ENCODE measurements around the gene GAS7. TPM values are rescaled to one million over a fixed set of nuclear protein-coding genes. Genes with fewer than 3 reads are reported as not detected.

Gene GAS7
- total RNA-seq, 2 donors from 2014 or later: 8.0 to 20.1 TPM

DNA sequence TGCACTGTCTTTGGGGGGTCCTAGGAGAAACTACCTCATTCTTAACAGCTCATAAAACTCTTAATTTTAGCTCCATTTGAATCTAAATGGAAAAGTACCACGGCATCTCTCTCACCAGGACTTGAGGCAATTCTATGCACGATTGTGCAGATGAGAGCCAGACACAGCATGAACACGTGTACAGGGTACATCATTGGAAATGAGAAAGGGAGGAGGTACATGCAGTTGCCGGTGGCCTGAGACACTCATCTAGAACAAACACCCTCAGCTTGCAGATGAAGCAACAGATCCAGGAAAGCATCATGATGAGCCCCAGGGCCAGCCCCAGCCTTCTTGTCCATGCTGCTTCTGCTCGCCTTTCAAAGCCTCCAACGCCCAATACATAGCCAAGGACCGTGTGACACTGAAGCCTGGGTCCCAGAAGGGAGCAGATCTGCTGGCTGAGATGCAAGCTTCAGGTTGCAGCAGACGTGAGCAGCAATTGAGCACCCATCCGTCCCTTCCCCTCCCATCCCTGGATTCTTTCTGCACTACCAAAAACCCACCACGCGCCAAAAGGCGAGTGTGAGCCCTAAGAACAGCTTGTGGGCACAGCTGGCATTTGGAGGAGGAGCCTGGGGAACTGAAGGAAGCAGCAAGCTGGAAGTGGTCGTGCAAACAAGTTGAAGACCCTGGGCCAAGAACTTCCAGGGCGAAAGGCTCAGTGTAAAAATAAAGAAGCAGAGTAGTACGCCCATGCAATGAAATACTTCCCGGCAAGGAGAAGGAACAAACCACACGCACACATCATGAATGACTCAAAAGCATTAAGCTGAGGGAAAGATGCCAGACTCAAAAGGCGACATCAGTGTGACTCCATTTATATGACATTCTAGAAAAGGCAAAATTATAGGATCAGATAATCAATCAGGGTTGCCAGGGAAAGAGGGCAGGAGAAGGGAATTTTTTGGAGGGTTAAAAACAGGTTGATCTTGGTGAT lies 286.0 kb downstream of the GAS7 start:
- Histone ChIP-seq H3K9me3 (no peaks in the 10 kb centered on the region), H3K27ac (no peak overlapping the region), H3K4me1 (no peaks in the 10 kb centered on the region), H3K4me3 (no peak overlapping the region), H3K36me3 (replicated peaks in 1 of 2; ENCODE audit: insufficient read depth in 1 of 2, low read depth in 2 of 2) (no peaks in the 10 kb centered on the region), H3K27me3 (no peaks in the 10 kb centered on the region)
- intact Hi-C loops (cut with DNase I): no loop called here
- ATAC-seq: no peak
- WGBS, 2 donors: 55 to 59% methylated on average over 16 to 18 of the region's 18 CpGs
- TF ChIP-seq, protein P1, sequence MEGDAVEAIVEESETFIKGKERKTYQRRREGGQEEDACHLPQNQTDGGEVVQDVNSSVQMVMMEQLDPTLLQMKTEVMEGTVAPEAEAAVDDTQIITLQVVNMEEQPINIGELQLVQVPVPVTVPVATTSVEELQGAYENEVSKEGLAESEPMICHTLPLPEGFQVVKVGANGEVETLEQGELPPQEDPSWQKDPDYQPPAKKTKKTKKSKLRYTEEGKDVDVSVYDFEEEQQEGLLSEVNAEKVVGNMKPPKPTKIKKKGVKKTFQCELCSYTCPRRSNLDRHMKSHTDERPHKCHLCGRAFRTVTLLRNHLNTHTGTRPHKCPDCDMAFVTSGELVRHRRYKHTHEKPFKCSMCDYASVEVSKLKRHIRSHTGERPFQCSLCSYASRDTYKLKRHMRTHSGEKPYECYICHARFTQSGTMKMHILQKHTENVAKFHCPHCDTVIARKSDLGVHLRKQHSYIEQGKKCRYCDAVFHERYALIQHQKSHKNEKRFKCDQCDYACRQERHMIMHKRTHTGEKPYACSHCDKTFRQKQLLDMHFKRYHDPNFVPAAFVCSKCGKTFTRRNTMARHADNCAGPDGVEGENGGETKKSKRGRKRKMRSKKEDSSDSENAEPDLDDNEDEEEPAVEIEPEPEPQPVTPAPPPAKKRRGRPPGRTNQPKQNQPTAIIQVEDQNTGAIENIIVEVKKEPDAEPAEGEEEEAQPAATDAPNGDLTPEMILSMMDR (IDR thresholded peaks at IDR 0.05): no peak
- TF ChIP-seq POLR2A (IDR thresholded peaks at IDR 0.05): no peak
- DNase-seq: no peak

DNA sequence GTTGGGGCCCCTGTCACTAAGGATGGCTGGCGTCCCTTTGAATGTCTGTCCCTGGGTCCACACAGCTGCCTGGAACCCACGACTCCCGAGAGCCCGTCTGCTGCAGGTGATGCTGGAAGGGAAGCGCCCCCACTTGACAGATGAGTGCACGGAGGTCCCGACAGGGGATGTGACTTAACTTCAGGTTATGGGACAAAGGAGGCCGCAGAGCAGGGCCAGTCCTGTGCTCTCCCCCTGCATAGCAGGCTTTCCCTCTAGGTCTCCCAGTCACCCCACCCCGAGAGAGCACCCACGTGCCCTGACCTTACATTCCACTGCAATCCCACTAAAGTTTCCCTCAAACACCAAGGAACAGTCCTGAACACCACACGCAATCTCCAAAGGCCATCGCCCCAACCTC lies 287.3 kb downstream of the GAS7 start:
- H3K27ac ChIP-seq: no peak overlapping the region
- WGBS, 2 donors: 50 to 68% methylated on average over 7 to 12 of the region's 12 CpGs
- DNase-seq (no peak), ATAC-seq (no peak)
- no peaks in the 10 kb centered on the region for H3K9me3 ChIP-seq
- TF ChIP-seq, protein P1 (IDR thresholded peaks at IDR 0.05): no peak
- no peak for TF ChIP-seq POLR2A (IDR thresholded peaks at IDR 0.05)
- H3K27me3 ChIP-seq: no peaks in the 10 kb centered on the region
- intact Hi-C loops (cut with DNase I): no loop called here
- no peak overlapping the region for H3K4me3 ChIP-seq
- H3K4me1 ChIP-seq: no peaks in the 10 kb centered on the region
- H3K36me3 ChIP-seq (replicated peaks in 1 of 2; ENCODE audit: insufficient read depth in 1 of 2, low read depth in 2 of 2): no peaks in the 10 kb centered on the region

DNA sequence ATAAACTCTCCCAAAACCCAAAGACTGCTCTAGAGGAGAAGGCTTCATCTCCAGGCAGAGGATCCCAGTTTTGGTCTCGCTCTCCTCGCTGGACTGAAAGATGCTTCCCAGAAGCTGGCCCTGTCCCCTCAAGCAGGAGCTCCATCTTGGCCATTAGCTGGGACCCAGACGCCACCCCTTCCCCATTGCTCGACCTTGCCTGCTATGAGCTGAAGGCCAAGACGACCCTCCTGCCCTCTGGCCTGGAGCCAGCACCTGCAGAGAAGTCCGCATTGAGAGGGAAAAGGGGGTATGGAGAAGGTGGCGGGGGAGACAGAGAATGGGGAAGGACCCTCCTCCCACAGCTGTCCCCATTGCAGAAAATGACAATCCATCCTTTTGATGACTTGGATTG lies 289.8 kb downstream of the GAS7 start:
- WGBS, 2 donors: 46 to 73% methylated on average over 2 to 7 of the region's 7 CpGs
- intact Hi-C loops (cut with DNase I): no loop called here
- no peaks in the 10 kb centered on the region for H3K4me1 ChIP-seq

DNA sequence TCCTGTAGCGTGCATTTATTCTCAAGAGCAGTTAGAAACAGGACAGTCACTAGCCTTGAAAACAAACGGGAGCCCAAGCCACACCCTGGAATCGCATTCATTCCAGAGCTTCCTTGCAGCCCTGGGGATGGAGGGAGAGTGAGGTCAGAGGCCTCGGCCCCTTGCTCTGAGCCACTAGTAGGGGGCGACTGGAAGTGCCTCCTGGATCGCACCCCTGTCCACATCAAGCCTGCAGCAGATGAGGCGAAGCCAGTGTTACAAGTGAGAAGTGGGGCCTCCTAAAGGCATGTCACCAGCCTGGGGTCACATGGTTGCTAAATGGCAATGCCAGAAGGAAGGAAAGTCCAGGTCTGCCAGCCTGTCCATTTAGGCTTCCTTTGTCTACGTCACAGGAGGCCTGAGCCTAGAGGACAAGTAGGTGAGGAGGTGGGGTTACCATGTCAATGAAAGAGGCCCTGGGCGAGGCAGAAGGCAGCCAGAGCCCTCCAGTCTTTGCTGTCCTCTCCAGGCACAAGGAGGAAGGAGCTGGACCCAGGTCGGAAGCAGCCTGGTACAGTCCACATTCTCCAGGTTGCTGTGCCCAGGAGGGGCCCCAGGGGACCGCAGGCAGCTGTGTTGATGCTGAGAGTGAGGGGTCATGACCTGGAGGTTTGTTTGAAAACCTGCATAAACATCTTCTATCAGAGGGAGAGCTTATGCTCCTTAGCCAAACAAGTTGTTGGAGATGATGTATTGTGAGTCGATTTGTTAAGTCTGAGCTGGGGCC lies 290.3 kb downstream of the GAS7 start:
- Histone ChIP-seq H3K4me3 (no peak overlapping the region), H3K27ac (no peak overlapping the region), H3K9me3 (no peaks in the 10 kb centered on the region), H3K4me1 (no peaks in the 10 kb centered on the region), H3K36me3 (replicated peaks in 1 of 2; ENCODE audit: insufficient read depth in 1 of 2, low read depth in 2 of 2) (no peaks in the 10 kb centered on the region), H3K27me3 (no peaks in the 10 kb centered on the region)
- intact Hi-C loops (cut with DNase I): no loop called here
- ATAC-seq: no peak
- DNase-seq: no peak
- no peak for TF ChIP-seq POLR2A (IDR thresholded peaks at IDR 0.05)
- TF ChIP-seq, protein P1 (IDR thresholded peaks at IDR 0.05): no peak
- 21 to 24% methylated on average over 4 to 12 of the region's 12 CpGs for WGBS, 2 donors

More for the DNA sequence above, 289.8 kb downstream of the GAS7 start:
- Histone ChIP-seq H3K9me3 (no peaks in the 10 kb centered on the region), H3K27ac (no peak overlapping the region), H3K27me3 (no peaks in the 10 kb centered on the region), H3K36me3 (replicated peaks in 1 of 2; ENCODE audit: insufficient read depth in 1 of 2, low read depth in 2 of 2) (no peaks in the 10 kb centered on the region), H3K4me3 (no peak overlapping the region)
- TF ChIP-seq, protein P1 (IDR thresholded peaks at IDR 0.05): no peak
- TF ChIP-seq POLR2A (IDR thresholded peaks at IDR 0.05): no peak
- DNase-seq: no peak
- no peak for ATAC-seq
